ENCODE data around the gene LSM7. TPM values are rescaled to one million over a fixed set of nuclear protein-coding genes. Genes with fewer than 3 reads are reported as not detected.

The LSM7 gene
- total and polyA plus RNA-seq, 2 of the 13 experiments (the other 11 are each of a cell fraction or from before 2014, with no cell fraction given): 140 to 205 TPM

DNA sequence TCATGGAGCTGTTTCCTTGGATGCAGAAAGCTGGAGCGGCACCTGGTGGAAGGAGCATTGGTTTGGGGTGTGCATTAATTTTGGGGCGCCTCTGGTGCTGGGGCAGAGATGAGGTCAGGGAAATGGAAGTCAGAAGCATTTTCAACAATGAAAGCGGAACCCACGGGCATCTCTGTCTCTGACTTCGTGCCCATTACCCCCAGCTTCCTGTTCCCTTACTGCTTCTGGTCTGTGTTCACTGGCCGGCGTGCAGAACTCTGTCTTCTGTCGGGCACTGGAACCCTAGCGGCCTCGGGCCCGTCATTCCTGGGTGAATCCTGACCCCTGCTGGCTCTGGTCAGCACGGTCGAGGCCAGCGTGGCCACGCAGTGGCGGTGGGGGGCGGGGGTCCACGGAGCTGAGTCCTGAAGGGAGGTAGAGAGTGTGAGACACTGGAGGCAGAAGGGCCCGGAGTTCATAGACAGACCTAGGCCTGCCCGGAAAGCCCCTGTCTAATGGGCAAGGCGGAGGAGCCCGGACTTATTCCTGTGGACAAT, 12.5 kb downstream of the LSM7 start (continued):
- TF ChIP-seq ZNF782 (CRISPR knock-in tag; IDR thresholded peaks at IDR 0.05; ENCODE audit: borderline replicate concordance): no peak
- TF ChIP-seq, protein P1, sequence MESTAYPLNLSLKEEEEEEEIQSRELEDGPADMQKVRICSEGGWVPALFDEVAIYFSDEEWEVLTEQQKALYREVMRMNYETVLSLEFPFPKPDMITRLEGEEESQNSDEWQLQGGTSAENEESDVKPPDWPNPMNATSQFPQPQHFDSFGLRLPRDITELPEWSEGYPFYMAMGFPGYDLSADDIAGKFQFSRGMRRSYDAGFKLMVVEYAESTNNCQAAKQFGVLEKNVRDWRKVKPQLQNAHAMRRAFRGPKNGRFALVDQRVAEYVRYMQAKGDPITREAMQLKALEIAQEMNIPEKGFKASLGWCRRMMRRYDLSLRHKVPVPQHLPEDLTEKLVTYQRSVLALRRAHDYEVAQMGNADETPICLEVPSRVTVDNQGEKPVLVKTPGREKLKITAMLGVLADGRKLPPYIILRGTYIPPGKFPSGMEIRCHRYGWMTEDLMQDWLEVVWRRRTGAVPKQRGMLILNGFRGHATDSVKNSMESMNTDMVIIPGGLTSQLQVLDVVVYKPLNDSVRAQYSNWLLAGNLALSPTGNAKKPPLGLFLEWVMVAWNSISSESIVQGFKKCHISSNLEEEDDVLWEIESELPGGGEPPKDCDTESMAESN (CRISPR knock-in tag; conservative IDR thresholded peaks at IDR 0.05): no peak
- no peak for TF ChIP-seq ZNF253 (CRISPR knock-in tag; IDR thresholded peaks at IDR 0.05; ENCODE audit: borderline replicate concordance)
- TF ChIP-seq TAF1 (CRISPR knock-in tag; IDR thresholded peaks at IDR 0.05): no peak
- TF ChIP-seq ZFY (CRISPR knock-in tag; IDR thresholded peaks at IDR 0.05): no peak
- no peak for TF ChIP-seq POLR2AphosphoS2 (IDR thresholded peaks at IDR 0.05; ENCODE audit: low read depth, low read length)
- TF ChIP-seq MEIS2 (CRISPR knock-in tag; IDR thresholded peaks at IDR 0.05): no peak
- no peak for TF ChIP-seq NPAS2 (CRISPR knock-in tag; IDR thresholded peaks at IDR 0.05; ENCODE audit: borderline replicate concordance)
- no peak for TF ChIP-seq ZNF841 (CRISPR knock-in tag; IDR thresholded peaks at IDR 0.05; ENCODE audit: borderline replicate concordance)
- no peak for TF ChIP-seq DNMT1 (CRISPR knock-in tag; IDR thresholded peaks at IDR 0.05)
- no peak for TF ChIP-seq TBX3 (IDR thresholded peaks at IDR 0.05; ENCODE audit: borderline replicate concordance)
- no peak for TF ChIP-seq ZBTB34 (CRISPR knock-in tag; IDR thresholded peaks at IDR 0.05)
- TF ChIP-seq ZNF589 (CRISPR knock-in tag; conservative IDR thresholded peaks at IDR 0.05): no peak
- TF ChIP-seq PATZ1 (CRISPR knock-in tag; IDR thresholded peaks at IDR 0.05): peak; percentile 90

Measured in HepG2 (cell line).